Thyroid gland (tissue), 4 donors: ENCODE measurements around the gene TMED8. TPM values are rescaled to one million over a fixed set of nuclear protein-coding genes. Genes with fewer than 3 reads are reported as not detected.

Experiments used
- DNase-seq, 2 donors: peaks; one replicate each; pipeline ENCODE4 v3.0.0-alpha.2; 2019
- H3K27ac ChIP-seq, 3 donors: fragments of 200-600 bp; sonication (generic); 1 replicate in 2 of 3; 2 replicates in 1 of 3; pipeline ENCODE4 v1.5.1; 2016 to 2019; ENCODE audit warnings: mild to moderate bottlenecking in 1 of 3, moderate library complexity in 1 of 3
- H3K27me3 ChIP-seq: fragments of 200-600 bp; sonication (generic); one replicate; pipeline ENCODE4 v1.5.1; 2019
- H3K36me3 ChIP-seq, 2 donors: fragments of 200-600 bp; sonication (generic); one replicate each; pipeline ENCODE4 v1.5.1; 2016 to 2019
- H3K4me1 ChIP-seq, 2 donors: fragments of 200-600 bp; sonication (generic); one replicate each; pipeline ENCODE4 v1.5.1; 2017 to 2019
- H3K4me3 ChIP-seq, 3 donors: fragments of 200-600 bp; sonication (generic); replicated peaks in 1 of 3; 1 replicate in 2 of 3; 2 replicates in 1 of 3; pipeline ENCODE4 v1.5.1; 2016; ENCODE audit warnings: mild to moderate bottlenecking in 1 of 3
- H3K9me3 ChIP-seq: fragments of 200-600 bp; sonication (generic); one replicate; pipeline ENCODE4 v1.5.1; 2017
- CTCF ChIP-seq, 6 experiments: fragments of 200-600 bp in 3 of 6; fragments of 450-650 bp in 3 of 6; sonication (generic) in 3 of 6; IDR thresholded peaks; one replicate each; pipeline ENCODE4 v1.5.1; 2016 to 2019; ENCODE audit warnings: antibody characterized with exemption in 6 of 6, mild to moderate bottlenecking in 2 of 6, inconsistent platforms in 1 of 6, moderate library complexity in 1 of 6
- POLR2A ChIP-seq, 2 donors: fragments of 450-650 bp; IDR thresholded peaks; one replicate each; pipeline ENCODE4 v1.6.1; 2017; ENCODE audit warnings: antibody characterized with exemption in 2 of 2, mild to moderate bottlenecking in 2 of 2, moderate library complexity in 1 of 2
- WGBS, 2 donors: methylation state at CpG; one replicate each; pipeline ENCODE4 v1.1.5; 2017; 5-methylcytosine and 5-hydroxymethylcytosine counted together
- intact Hi-C: fragments of 100-400 bp; cut with DNase I; formaldehyde crosslinking; loops from one replicate; pipeline ENCODE4 v1.15.1; 2023
- total RNA-seq, 4 donors: library from RNA; depleted of rRNA; stranded (reverse); fragments of >200 nt; gene quantifications; one replicate each; pipeline ENCODE4 v1.2.3, GENCODE V29; 2016

Gene TMED8
- total RNA-seq, 4 donors from 2014 or later: 20.9 to 33.3 (median 28.8) TPM

- WGBS, 2 donors: 85 to 88% methylated on average over 3 of the region's 3 CpGs
- Histone ChIP-seq H3K9me3 (no peaks in the 10 kb centered on the region), H3K4me3 (no peak overlapping the region), H3K36me3 (peaks cover 1 to 6% of the 10 kb centered on the region in 2 donors), H3K4me1 (no peaks in the 10 kb centered on the region), H3K27me3 (no peaks in the 10 kb centered on the region), H3K27ac (no peak overlapping the region)
- no peak for DNase-seq
- intact Hi-C loops: no loop called here
- TF ChIP-seq CTCF (IDR thresholded peaks at IDR 0.05): no peak
- TF ChIP-seq POLR2A (IDR thresholded peaks at IDR 0.05): no peak
Measured at GRCh38 chr14:77335576-77335975, 41.3 kb downstream of the TMED8 start.

- intact Hi-C loops: no loop called here
- H3K36me3 ChIP-seq: no peaks in the 10 kb centered on the region
- WGBS, 2 donors: 82 to 83% methylated on average over 7 of the region's 7 CpGs
- no peak for DNase-seq
- H3K27me3 ChIP-seq: no peaks in the 10 kb centered on the region
- H3K4me3 ChIP-seq: no peak overlapping the region
- H3K4me1 ChIP-seq: peaks cover 0 to 5% of the 10 kb centered on the region in 2 donors
- TF ChIP-seq CTCF (IDR thresholded peaks at IDR 0.05): no peak
- TF ChIP-seq POLR2A (IDR thresholded peaks at IDR 0.05): no peak
- H3K9me3 ChIP-seq: no peaks in the 10 kb centered on the region
- H3K27ac ChIP-seq: no peak overlapping the region
Measured at GRCh38 chr14:77329872-77330271, 47.0 kb downstream of the TMED8 start.

GRCh38 chr14:77327111-77327510 lies 49.8 kb downstream of the TMED8 start:
- H3K9me3 ChIP-seq: no peaks in the 10 kb centered on the region
- H3K27ac ChIP-seq: no peak overlapping the region
- peaks cover 2 to 5% of the 10 kb centered on the region in 2 donors for H3K4me1 ChIP-seq
- TF ChIP-seq POLR2A (IDR thresholded peaks at IDR 0.05) (no peak), CTCF (IDR thresholded peaks at IDR 0.05) (no peak)
- no peak overlapping the region for H3K4me3 ChIP-seq
- 100% methylated on average over 1 of the region's 1 CpG; no CpG with 5 or more reads in 1 of the 2 donors for WGBS, 2 donors
- no peaks in the 10 kb centered on the region for H3K36me3 ChIP-seq
- intact Hi-C loops: no loop called here
- no peaks in the 10 kb centered on the region for H3K27me3 ChIP-seq
- no peak for DNase-seq

- DNase-seq: no peak
- no peak overlapping the region for H3K4me3 ChIP-seq
- WGBS, 2 donors: 84% methylated on average over 3 of the region's 3 CpGs; no CpG with 5 or more reads in 1 of the 2 donors
Measured at GRCh38 chr14:77325746-77326094, 51.2 kb downstream of the TMED8 start.

More at GRCh38 chr14:77325746-77326094, 51.2 kb downstream of the TMED8 start:
- intact Hi-C loops: no loop called here
- TF ChIP-seq CTCF (IDR thresholded peaks at IDR 0.05) (no peak), POLR2A (IDR thresholded peaks at IDR 0.05) (no peak)
- no peak overlapping the region for H3K27ac ChIP-seq
- no peaks in the 10 kb centered on the region for H3K36me3 ChIP-seq
- H3K4me1 ChIP-seq: peaks cover 5% of the 10 kb centered on the region in 2 donors
- no peaks in the 10 kb centered on the region for H3K27me3 ChIP-seq
- H3K9me3 ChIP-seq: no peaks in the 10 kb centered on the region
